Type B pancreatic cell (in vitro differentiated cells): ENCODE results near the gene HELZ2. TPM values are rescaled to one million over a fixed set of nuclear protein-coding genes. Genes with fewer than 3 reads are reported as not detected.

Experiments
- DNase-seq: peaks from one replicate; pipeline ENCODE4 v3.0.0; 2021; ENCODE audit warnings: mixed read lengths; ENCODE audit not compliant: unreplicated experiment; ENCODE audit errors: extremely low spot score
- H3K27ac Mint-ChIP-seq: 2 replicates; pipeline ENCODE4 v1.8.0; 2021; ENCODE audit warnings: mild to moderate bottlenecking, mixed read lengths
- H3K27me3 Mint-ChIP-seq: 2 replicates; pipeline ENCODE4 v1.8.0; 2021; ENCODE audit warnings: mixed read lengths
- H3K36me3 Mint-ChIP-seq: 2 replicates; pipeline ENCODE4 v1.8.0; 2021; ENCODE audit warnings: mixed read lengths
- H3K4me1 Mint-ChIP-seq: one replicate; pipeline ENCODE4 v1.8.0; 2021; ENCODE audit warnings: mixed read lengths; ENCODE audit not compliant: unreplicated experiment
- H3K4me3 Mint-ChIP-seq: 2 replicates; pipeline ENCODE4 v1.8.0; 2021; ENCODE audit warnings: mild to moderate bottlenecking, mixed read lengths
- H3K9me3 Mint-ChIP-seq: 2 replicates; pipeline ENCODE4 v1.8.0; 2021; ENCODE audit warnings: mixed read lengths
- CTCF ChIP-seq: fragments of 200-600 bp; sonication (generic); conservative IDR thresholded peaks from 2 replicates; pipeline ENCODE4 v1.5.0; 2021; ENCODE audit warnings: antibody characterized with exemption, mild to moderate bottlenecking
- total RNA-seq: library from RNA; stranded (reverse); gene quantifications from 2 replicates; pipeline ENCODE4 v1.2.1, GENCODE V29; 2021; ENCODE audit warnings: low replicate concordance

The HELZ2 gene
- total RNA-seq, 1 donor from 2014 or later = 24.2 TPM

- Mint-ChIP-seq H3K4me1 (peaks cover 5% of the 10 kb centered on the region), H3K4me3 (no peak overlapping the region)
- TF ChIP-seq CTCF = no peak
These were observed 32.7 kb downstream of the HELZ2 start for GRCh38 chr20:63541371-63541770.

GRCh38 chr20:63540417-63541186 lies 33.4 kb downstream of the HELZ2 start:
- Mint-ChIP-seq H3K9me3 (no peaks in the 10 kb centered on the region), H3K4me1 (peaks cover 7% of the 10 kb centered on the region), H3K36me3 (no peaks in the 10 kb centered on the region), H3K4me3 (no peak overlapping the region), H3K27me3 (peaks cover 3% of the 10 kb centered on the region), H3K27ac (no peak overlapping the region)
- no peak for TF ChIP-seq CTCF
- DNase-seq = no peak

More at GRCh38 chr20:63541371-63541770, 32.7 kb downstream of the HELZ2 start:
- no peak for DNase-seq
- Mint-ChIP-seq H3K9me3 (no peaks in the 10 kb centered on the region), H3K27ac (no peak overlapping the region), H3K27me3 (peaks cover 3% of the 10 kb centered on the region), H3K36me3 (no peaks in the 10 kb centered on the region)

GRCh38 chr20:63539441-63540370 lies 34.3 kb downstream of the HELZ2 start:
- Mint-ChIP-seq H3K4me1 (peaks cover 3% of the 10 kb centered on the region), H3K36me3 (no peaks in the 10 kb centered on the region), H3K4me3 (no peak overlapping the region), H3K9me3 (no peaks in the 10 kb centered on the region), H3K27me3 (no peaks in the 10 kb centered on the region), H3K27ac (no peak overlapping the region)
- no peak for TF ChIP-seq CTCF
- DNase-seq = no peak

- Mint-ChIP-seq H3K27me3 (no peaks in the 10 kb centered on the region), H3K9me3 (no peaks in the 10 kb centered on the region), H3K4me3 (no peak overlapping the region), H3K27ac (no peak overlapping the region), H3K4me1 (peaks cover 3% of the 10 kb centered on the region), H3K36me3 (no peaks in the 10 kb centered on the region)
- no peak for DNase-seq
- TF ChIP-seq CTCF = no peak
These were observed 35.0 kb downstream of the HELZ2 start for GRCh38 chr20:63539092-63539430.

GRCh38 chr20:63538204-63539091 lies 35.6 kb downstream of the HELZ2 start:
- Mint-ChIP-seq H3K27me3 (no peaks in the 10 kb centered on the region), H3K9me3 (no peaks in the 10 kb centered on the region), H3K36me3 (no peaks in the 10 kb centered on the region), H3K27ac (no peak overlapping the region), H3K4me1 (peaks cover 3% of the 10 kb centered on the region), H3K4me3 (peak overlapping the region; percentile 41)
- TF ChIP-seq CTCF = peak; percentile 63
- no peak for DNase-seq
